Psoas muscle (tissue), 8 donors: ENCODE measurements around the gene PON2. TPM values are rescaled to one million over a fixed set of nuclear protein-coding genes. Genes with fewer than 3 reads are reported as not detected.

ENCODE experiments used
- ATAC-seq, 4 donors: fragments of 200-7000 bp; cut with Tn5 transposase; one replicate each; pipeline ENCODE4 v1.9.1; 2020; ENCODE audit warnings: moderate library complexity in 3 of 4, mild to moderate bottlenecking in 2 of 4
- DNase-seq, 2 donors: peaks; one replicate each; pipeline ENCODE4 v3.0.0-alpha.2; 2020
- H3K27ac ChIP-seq: fragments of 200-600 bp; one replicate; pipeline ENCODE4 v1.8.0; 2022
- H3K27me3 ChIP-seq, 3 donors: fragments of 200-600 bp in 1 of 3; one replicate each; pipeline versions ENCODE4 v1.6.1 to v1.8.0; 2013 to 2022; ENCODE audit warnings: low read length in 2 of 3, mild to moderate bottlenecking in 2 of 3, moderate library complexity in 1 of 3; ENCODE audit not compliant: insufficient read depth in 3 of 3
- H3K36me3 ChIP-seq, 2 donors: fragments of 200-600 bp in 1 of 2; one replicate each; pipeline versions ENCODE4 v1.6.1 to v1.8.0; 2013 to 2022; ENCODE audit warnings: low read depth in 1 of 2, mild to moderate bottlenecking in 1 of 2, moderate library complexity in 1 of 2; ENCODE audit not compliant: insufficient read depth in 1 of 2
- H3K4me1 ChIP-seq: fragments of 200-600 bp; one replicate; pipeline ENCODE4 v1.8.0; 2022
- H3K4me3 ChIP-seq: fragments of 200-600 bp; one replicate; pipeline ENCODE4 v1.8.0; 2022; ENCODE audit warnings: mild to moderate bottlenecking
- H3K9me3 ChIP-seq: fragments of 200-600 bp; one replicate; pipeline ENCODE4 v1.8.0; 2022
- CTCF ChIP-seq: fragments of 200-600 bp; IDR thresholded peaks from one replicate; pipeline ENCODE4 v1.8.0; 2022; ENCODE audit warnings: antibody characterized with exemption
- WGBS, 3 donors: extraction: QIAGEN DNeasy Blood & Tissue Kit; methylation state at CpG; one replicate each; pipeline versions ENCODE4 v1.1.6 to v1.1.7; 2013; 5-methylcytosine and 5-hydroxymethylcytosine counted together
- intact Hi-C, 2 donors: fragments of 100-400 bp; cut with DNase I; formaldehyde crosslinking; loops; one replicate each; pipeline versions ENCODE4 v1.11.0 to v1.14.2; 2022
- polyA plus RNA-seq, 3 donors: library from polyadenylated mRNA; stranded (reverse); fragments of 200-250 nt; gene quantifications; one replicate each; pipeline ENCODE4 v1.2.3, GENCODE V29; 2013
- total RNA-seq, 4 donors: library from RNA; stranded (reverse); fragmentation: NEBNext Ultra II Directional in 2 of 4; extraction: Animal tissue kit (Norgen Biotek cat#: 25700) in 2 of 4; gene quantifications; one replicate each; pipeline versions ENCODE4 v1.2.1 to v1.2.4, GENCODE V29; 2021 to 2023
- donor health status: healthy with polysubstance abuse.
- donor health status: DM: no; HTN: no; CAD: no; lungs with moderate emphysema.
- donor health status: Bipolar disorder and iron deficiency.
- donor health status: healthy.
- donor health status: DM: yes; HTN: yes; CAD: no.
- donor health status: DM: no; HTN: no; CAD: no.
- donor health status: DM: no; HTN: no; CAD: no.
- donor health status: DM: yes; HTN: yes; CAD: no.

The PON2 gene
- total and polyA plus RNA-seq, 7 donors, result 10.8 to 25.2 (median 14.5) TPM

GRCh38 chr7:95436407-95436806 is 1.6 kb upstream of the PON2 start:
- Histone ChIP-seq H3K27me3 (no peaks in the 10 kb centered on the region), H3K4me1 (no peaks in the 10 kb centered on the region), H3K4me3 (no peak overlapping the region), H3K27ac (no peak overlapping the region), H3K36me3 (no peaks in the 10 kb centered on the region), H3K9me3 (no peaks in the 10 kb centered on the region)
- DNase-seq (no peak), ATAC-seq (no peak)
- TF ChIP-seq CTCF, result no peak
- intact Hi-C loops, result no loop called here
- WGBS, 3 donors, result 59 to 61% (median 60%) methylated on average over 4 of the region's 4 CpGs

- peak in 3 of 4 donors; percentile 32 to 48 (median 39) for ATAC-seq
- intact Hi-C loops, result no loop called here
- WGBS, 3 donors, result 20 to 48% (median 32%) methylated on average over 9 of the region's 9 CpGs
- no peak for DNase-seq
- Histone ChIP-seq H3K9me3 (no peaks in the 10 kb centered on the region), H3K36me3 (no peaks in the 10 kb centered on the region), H3K4me3 (peak overlapping the region; percentile 85), H3K27ac (peak overlapping the region; percentile 91), H3K4me1 (no peaks in the 10 kb centered on the region), H3K27me3 (no peaks in the 10 kb centered on the region)
- no peak for TF ChIP-seq CTCF
These were observed 573 bp upstream of the PON2 start for GRCh38 chr7:95435422-95435780.

GRCh38 chr7:95433952-95434556 is 774 bp downstream of the PON2 start:
- 46 to 58% (median 48%) methylated on average over 6 of the region's 6 CpGs for WGBS, 3 donors
- Histone ChIP-seq H3K27me3 (no peaks in the 10 kb centered on the region), H3K4me3 (peak overlapping the region; percentile 85), H3K9me3 (no peaks in the 10 kb centered on the region), H3K27ac (peak overlapping the region; percentile 91), H3K36me3 (no peaks in the 10 kb centered on the region), H3K4me1 (no peaks in the 10 kb centered on the region)
- DNase-seq (no peak), ATAC-seq (peak in 1 of 4 donors; percentile 14)
- intact Hi-C loops, result loop anchor here in 1 of 2 donors (2.0 kb wide), 1 partner anchor 43 kb away; no protein-coding TSS in a partner anchor
- no peak for TF ChIP-seq CTCF

- H3K9me3 ChIP-seq, result no peaks in the 10 kb centered on the region
- 95 to 98% (median 97%) methylated on average over 1 of the region's 1 CpG for WGBS, 3 donors
- H3K36me3 ChIP-seq, result no peaks in the 10 kb centered on the region
- H3K4me1 ChIP-seq, result no peaks in the 10 kb centered on the region
- H3K4me3 ChIP-seq, result no peak overlapping the region
- DNase-seq, result no peak
- no peak for ATAC-seq
- H3K27ac ChIP-seq, result no peak overlapping the region
- TF ChIP-seq CTCF, result no peak
- no peaks in the 10 kb centered on the region for H3K27me3 ChIP-seq
- intact Hi-C loops, result loop anchor here in 1 of 2 donors (2.0 kb wide), 1 partner anchor 44 kb away; no protein-coding TSS in a partner anchor
These were observed 1.7 kb downstream of the PON2 start for GRCh38 chr7:95433129-95433528.

GRCh38 chr7:95432606-95433005 is 2.2 kb downstream of the PON2 start:
- no peak overlapping the region for H3K4me3 ChIP-seq
- DNase-seq (no peak), ATAC-seq (no peak)
- no peaks in the 10 kb centered on the region for H3K9me3 ChIP-seq
- intact Hi-C loops, result loop anchor here in 1 of 2 donors (2.0 kb wide), 1 partner anchor 44 kb away; no protein-coding TSS in a partner anchor
- H3K27me3 ChIP-seq, result no peaks in the 10 kb centered on the region
- no peaks in the 10 kb centered on the region for H3K4me1 ChIP-seq
- H3K27ac ChIP-seq, result no peak overlapping the region
- no peaks in the 10 kb centered on the region for H3K36me3 ChIP-seq
- no peak for TF ChIP-seq CTCF
- 75 to 95% (median 84%) methylated on average over 2 of the region's 2 CpGs for WGBS, 3 donors
